ENCODE data around the gene FHOD1.

The FHOD1 gene

GRCh38 chr16:67286441-67287235 is 39.4 kb upstream of the FHOD1 start:
- no peak for DNase-seq (ENCODE audit: extremely low read depth, low read depth)

GRCh38 chr16:67284699-67285646 is 37.7 kb upstream of the FHOD1 start:
- TF ChIP-seq CTCF (IDR thresholded peaks at IDR 0.05; ENCODE audit: low read depth, low read length), result peak; percentile 45
- no peak for DNase-seq (ENCODE audit: extremely low read depth, low read depth)

More at GRCh38 chr16:67286441-67287235, 39.4 kb upstream of the FHOD1 start:
- no peak for TF ChIP-seq CTCF (IDR thresholded peaks at IDR 0.05; ENCODE audit: low read depth, low read length)

DNA sequence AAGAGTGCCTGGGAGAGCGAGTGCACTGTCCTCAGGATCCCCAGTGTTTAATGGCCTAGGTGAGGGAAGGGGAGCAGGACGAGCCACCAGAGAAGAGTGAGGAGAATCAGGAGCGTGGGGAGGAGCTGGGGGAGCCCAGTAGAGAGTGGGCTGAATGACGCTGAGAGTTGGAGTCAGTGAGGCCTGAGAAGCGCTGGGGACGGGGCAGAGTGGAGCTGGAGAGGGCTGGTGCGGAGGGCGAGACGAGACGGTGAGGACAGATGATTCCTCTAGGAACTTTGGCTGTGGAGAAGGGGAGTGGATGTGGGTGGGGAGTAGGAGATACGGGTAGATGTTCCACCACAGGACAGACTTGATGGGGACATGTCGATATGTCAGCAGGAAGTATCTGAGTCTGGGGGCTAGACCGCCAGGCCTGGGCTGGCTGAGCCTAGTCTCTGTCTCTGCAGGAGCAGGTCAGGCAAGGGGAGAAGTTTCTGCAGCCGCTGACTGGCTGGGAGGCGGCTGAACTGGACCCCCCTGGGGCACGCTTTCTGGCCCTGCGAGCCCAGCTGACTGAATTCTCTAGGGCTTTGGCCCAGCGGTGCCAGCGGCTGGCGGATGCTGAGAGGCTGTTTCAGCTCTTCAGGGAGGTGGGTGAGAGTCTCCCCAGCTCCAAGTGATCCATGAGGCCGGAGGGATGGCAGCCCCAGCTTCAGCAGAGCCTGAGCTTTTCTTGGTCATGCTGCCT is 36.7 kb upstream of the FHOD1 start:
- DNase-seq (ENCODE audit: extremely low read depth, low read depth), result no peak
- TF ChIP-seq CTCF (IDR thresholded peaks at IDR 0.05; ENCODE audit: low read depth, low read length), result no peak

GRCh38 chr16:67283039-67283825 is 36.0 kb upstream of the FHOD1 start:
- DNase-seq (ENCODE audit: extremely low read depth, low read depth), result no peak
- no peak for TF ChIP-seq CTCF (IDR thresholded peaks at IDR 0.05; ENCODE audit: low read depth, low read length)

- no peak for DNase-seq (ENCODE audit: extremely low read depth, low read depth)
- TF ChIP-seq CTCF (IDR thresholded peaks at IDR 0.05; ENCODE audit: low read depth, low read length), result no peak
Measured at GRCh38 chr16:67282447-67282805, 35.1 kb upstream of the FHOD1 start.

GRCh38 chr16:67281536-67282446 is 34.5 kb upstream of the FHOD1 start:
- no peak for DNase-seq (ENCODE audit: extremely low read depth, low read depth)
- TF ChIP-seq CTCF (IDR thresholded peaks at IDR 0.05; ENCODE audit: low read depth, low read length), result no peak
